ENCODE measurements around the gene LMTK3.
A peak's percentile ranks its signal among the peaks of the same experiment; 100 is the strongest.
"Not testable (repeated sequence)": the region's sequence is repeated elsewhere in the genome, so short reads cannot be mapped to it uniquely, and the experiment has no call there.

LMTK3 gene

DNA sequence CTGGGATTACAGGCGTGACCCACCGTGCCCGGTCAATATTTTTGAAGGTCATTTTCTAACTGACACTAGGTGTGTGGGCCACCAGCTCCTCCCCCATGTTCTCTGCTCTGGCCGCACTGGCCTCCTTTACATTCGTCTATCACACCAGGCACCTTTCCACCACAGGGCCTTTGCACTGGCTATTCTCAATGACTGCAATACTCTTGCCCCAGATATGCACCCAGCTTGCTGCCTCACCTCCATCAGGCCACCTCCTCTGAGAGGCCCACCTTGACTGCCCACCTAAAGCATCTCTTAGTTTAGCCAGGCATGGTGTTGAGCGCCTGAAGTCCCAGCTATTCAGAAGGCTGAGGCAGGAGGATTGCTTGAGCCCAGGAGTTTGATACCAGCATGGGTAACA lies 30.2 kb upstream of the LMTK3 start:
- Histone ChIP-seq H3K27ac (ENCODE audit: low read length, poor library complexity, severe bottlenecking) (no peak overlapping the region), H2AFZ (ENCODE audit: low read depth, low read length) (no peak overlapping the region), H3K14ac (ENCODE audit: low read length in 2 of 2) (no peak overlapping the region), H3K23ac (ENCODE audit: low read length in 2 of 2) (no peak overlapping the region), H3K4me3 (ENCODE audit: insufficient read depth in 1 of 2, low read depth in 1 of 2, low read length in 2 of 2) (no peak overlapping the region), H3K9me3 (ENCODE audit: control insufficient read depth, low read length) (no peaks in the 10 kb centered on the region), H3K79me1 (replicated peaks; ENCODE audit: low read length, poor library complexity, severe bottlenecking) (no peaks in the 10 kb centered on the region), H3K4me1 (ENCODE audit: control insufficient read depth, insufficient read depth, low read depth, low read length) (peaks cover 6% of the 10 kb centered on the region), H3K4me2 (ENCODE audit: low read length, poor library complexity, severe bottlenecking) (no peak overlapping the region), H3K9ac (ENCODE audit: low read length) (no peak overlapping the region), H2BK12ac (ENCODE audit: low read length in 2 of 2) (no peak overlapping the region), H2BK5ac (ENCODE audit: low read depth, low read length, poor library complexity, severe bottlenecking) (no peak overlapping the region), H3K27me3 (ENCODE audit: control insufficient read depth in 1 of 2, insufficient read depth in 1 of 2, low read length in 2 of 2) (peaks cover 0 to 3% of the 10 kb centered on the region in 2 experiments), H3K4ac (ENCODE audit: low read depth in 1 of 2, low read length in 2 of 2) (no peak overlapping the region), H4K91ac (ENCODE audit: low read length) (no peak overlapping the region), H4K8ac (ENCODE audit: low read length) (no peak overlapping the region), H2BK120ac (ENCODE audit: low read depth, low read length) (no peak overlapping the region), H2BK15ac (ENCODE audit: low read depth, poor library complexity, severe bottlenecking) (no peak overlapping the region), H3K18ac (ENCODE audit: low read depth in 1 of 2, low read length in 2 of 2) (no peak overlapping the region), H3K36me3 (ENCODE audit: control insufficient read depth in 1 of 2, insufficient read depth in 2 of 2, low read depth in 1 of 2, low read length in 2 of 2) (no peaks in the 10 kb centered on the region), H2AK5ac (ENCODE audit: low read length, severe bottlenecking) (no peak overlapping the region)
- 93% methylated on average over 6 of the region's 6 CpGs for WGBS
- DNase-seq: no peak

DNA sequence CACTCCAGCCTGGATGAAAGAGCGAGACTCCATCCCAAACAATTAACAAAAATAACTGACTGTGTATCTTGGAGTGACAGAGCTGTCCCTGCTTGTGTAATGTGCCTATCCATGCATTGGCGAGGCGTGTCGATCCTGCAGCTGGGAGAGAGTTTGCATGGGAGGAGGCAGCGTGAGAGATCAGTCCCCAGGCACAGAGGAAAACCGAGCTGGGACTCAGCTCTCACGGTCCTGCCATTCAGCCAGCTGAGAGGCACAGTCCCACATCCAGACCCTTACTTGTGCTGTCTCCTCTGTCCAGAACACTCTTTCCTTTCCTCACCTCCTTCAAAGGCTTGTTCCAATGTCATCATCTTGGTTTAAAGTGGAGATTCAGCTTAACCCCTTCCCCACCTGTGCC lies 28.5 kb upstream of the LMTK3 start:
- 73% methylated on average over 6 of the region's 7 CpGs for WGBS
- H4K91ac ChIP-seq (ENCODE audit: low read length): no peak overlapping the region
- no peak overlapping the region for H4K8ac ChIP-seq (ENCODE audit: low read length)
- H3K36me3 ChIP-seq (ENCODE audit: control insufficient read depth in 1 of 2, insufficient read depth in 2 of 2, low read depth in 1 of 2, low read length in 2 of 2): no peaks in the 10 kb centered on the region
- no peak overlapping the region for H3K4ac ChIP-seq (ENCODE audit: low read depth in 1 of 2, low read length in 2 of 2)
- H3K9ac ChIP-seq (ENCODE audit: low read length): no peak overlapping the region
- no peaks in the 10 kb centered on the region for H3K27me3 ChIP-seq (ENCODE audit: control insufficient read depth in 1 of 2, insufficient read depth in 1 of 2, low read length in 2 of 2)
- no peak overlapping the region for H2BK120ac ChIP-seq (ENCODE audit: low read depth, low read length)
- H3K27ac ChIP-seq (ENCODE audit: low read length, poor library complexity, severe bottlenecking): no peak overlapping the region
- peaks cover 6% of the 10 kb centered on the region for H3K4me1 ChIP-seq (ENCODE audit: control insufficient read depth, insufficient read depth, low read depth, low read length)
- H2BK5ac ChIP-seq (ENCODE audit: low read depth, low read length, poor library complexity, severe bottlenecking): no peak overlapping the region
- no peak overlapping the region for H2AK5ac ChIP-seq (ENCODE audit: low read length, severe bottlenecking)
- no peak overlapping the region for H2AFZ ChIP-seq (ENCODE audit: low read depth, low read length)
- no peak overlapping the region for H2BK15ac ChIP-seq (ENCODE audit: low read depth, poor library complexity, severe bottlenecking)
- no peak overlapping the region for H2BK12ac ChIP-seq (ENCODE audit: low read length in 2 of 2)
- no peak overlapping the region for H3K14ac ChIP-seq (ENCODE audit: low read length in 2 of 2)
- H3K79me1 ChIP-seq (replicated peaks; ENCODE audit: low read length, poor library complexity, severe bottlenecking): no peaks in the 10 kb centered on the region
- H3K23ac ChIP-seq (ENCODE audit: low read length in 2 of 2): no peak overlapping the region
- H3K4me3 ChIP-seq (ENCODE audit: insufficient read depth in 1 of 2, low read depth in 1 of 2, low read length in 2 of 2): no peak overlapping the region
- DNase-seq: no peak
- H3K4me2 ChIP-seq (ENCODE audit: low read length, poor library complexity, severe bottlenecking): no peak overlapping the region
- no peaks in the 10 kb centered on the region for H3K9me3 ChIP-seq (ENCODE audit: control insufficient read depth, low read length)
- H3K18ac ChIP-seq (ENCODE audit: low read depth in 1 of 2, low read length in 2 of 2): no peak overlapping the region

DNA sequence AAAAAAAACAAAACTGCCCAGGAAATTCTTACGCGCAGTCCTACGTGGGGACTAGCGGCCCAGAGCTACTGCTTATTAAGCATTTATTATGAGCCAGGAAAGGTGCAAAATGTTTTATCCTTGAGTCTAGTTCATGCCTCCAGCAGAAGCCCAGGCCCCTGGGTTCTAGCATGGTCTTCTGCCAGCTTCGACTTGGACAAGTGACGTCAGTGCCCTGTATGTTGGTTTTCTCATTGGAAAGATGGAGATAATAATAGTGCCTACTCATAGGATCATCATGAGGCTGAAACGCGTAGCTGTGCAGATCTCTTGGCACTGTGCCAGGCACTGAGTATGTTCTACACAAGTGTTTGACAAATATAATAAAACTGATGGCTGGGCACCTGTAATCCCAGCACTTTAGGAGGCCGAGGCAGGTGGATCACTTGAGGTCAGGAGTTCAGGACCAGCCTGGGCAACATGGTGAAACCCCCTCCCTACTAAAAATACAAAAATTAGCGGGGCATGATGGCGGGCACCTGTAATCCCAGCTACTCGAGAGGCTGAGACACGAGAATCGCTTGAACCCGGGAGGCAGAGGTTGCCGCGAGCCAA lies 28.0 kb upstream of the LMTK3 start:
- H2BK5ac ChIP-seq (ENCODE audit: low read depth, low read length, poor library complexity, severe bottlenecking): no peak overlapping the region
- peaks cover 6% of the 10 kb centered on the region for H3K4me1 ChIP-seq (ENCODE audit: control insufficient read depth, insufficient read depth, low read depth, low read length)
- WGBS: 88% methylated on average over 15 of the region's 17 CpGs
- H3K4me2 ChIP-seq (ENCODE audit: low read length, poor library complexity, severe bottlenecking): no peak overlapping the region
- no peak overlapping the region for H3K4me3 ChIP-seq (ENCODE audit: insufficient read depth in 1 of 2, low read depth in 1 of 2, low read length in 2 of 2)
- H3K18ac ChIP-seq (ENCODE audit: low read depth in 1 of 2, low read length in 2 of 2): no peak overlapping the region
- no peak overlapping the region for H4K8ac ChIP-seq (ENCODE audit: low read length)
- no peak overlapping the region for H2BK12ac ChIP-seq (ENCODE audit: low read length in 2 of 2)
- no peaks in the 10 kb centered on the region for H3K79me1 ChIP-seq (replicated peaks; ENCODE audit: low read length, poor library complexity, severe bottlenecking)
- H3K9me3 ChIP-seq (ENCODE audit: control insufficient read depth, low read length): no peaks in the 10 kb centered on the region
- H4K91ac ChIP-seq (ENCODE audit: low read length): no peak overlapping the region
- no peaks in the 10 kb centered on the region for H3K36me3 ChIP-seq (ENCODE audit: control insufficient read depth in 1 of 2, insufficient read depth in 2 of 2, low read depth in 1 of 2, low read length in 2 of 2)
- DNase-seq: peak; percentile 36
- no peak overlapping the region for H2BK120ac ChIP-seq (ENCODE audit: low read depth, low read length)
- no peak overlapping the region for H2AK5ac ChIP-seq (ENCODE audit: low read length, severe bottlenecking)
- no peak overlapping the region for H2AFZ ChIP-seq (ENCODE audit: low read depth, low read length)
- no peaks in the 10 kb centered on the region for H3K27me3 ChIP-seq (ENCODE audit: control insufficient read depth in 1 of 2, insufficient read depth in 1 of 2, low read length in 2 of 2)
- H3K9ac ChIP-seq (ENCODE audit: low read length): no peak overlapping the region
- no peak overlapping the region for H3K14ac ChIP-seq (ENCODE audit: low read length in 2 of 2)
- H3K27ac ChIP-seq (ENCODE audit: low read length, poor library complexity, severe bottlenecking): no peak overlapping the region
- H2BK15ac ChIP-seq (ENCODE audit: low read depth, poor library complexity, severe bottlenecking): no peak overlapping the region
- no peak overlapping the region for H3K23ac ChIP-seq (ENCODE audit: low read length in 2 of 2)
- H3K4ac ChIP-seq (ENCODE audit: low read depth in 1 of 2, low read length in 2 of 2): no peak overlapping the region

DNA sequence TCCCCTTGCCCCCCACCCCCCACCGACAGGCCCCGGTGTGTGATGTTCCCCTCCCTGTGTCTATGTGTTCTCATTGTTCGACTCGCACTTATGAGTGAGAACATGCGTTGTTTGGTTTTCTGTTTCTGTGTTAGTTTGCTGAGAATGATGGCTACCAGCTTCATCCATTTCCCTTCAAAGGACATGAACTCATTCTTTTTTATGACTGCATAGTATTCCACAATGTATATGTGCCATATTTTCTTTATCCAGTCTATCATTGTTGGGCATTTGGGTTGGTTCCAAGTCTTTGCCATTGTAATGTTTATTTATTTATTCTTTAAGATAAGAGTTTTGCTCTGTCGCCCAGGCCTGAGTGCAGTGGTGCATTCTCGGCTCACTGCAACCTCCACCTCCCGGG lies 26.4 kb upstream of the LMTK3 start:
- not testable (repeated sequence) for H2BK120ac ChIP-seq (ENCODE audit: low read depth, low read length); H4K8ac ChIP-seq (ENCODE audit: low read length); H3K9me3 ChIP-seq (ENCODE audit: control insufficient read depth, low read length); H2BK5ac ChIP-seq (ENCODE audit: low read depth, low read length, poor library complexity, severe bottlenecking); H2BK12ac ChIP-seq (ENCODE audit: low read length in 2 of 2); H2AFZ ChIP-seq (ENCODE audit: low read depth, low read length); H3K4me3 ChIP-seq (ENCODE audit: insufficient read depth in 1 of 2, low read depth in 1 of 2, low read length in 2 of 2); H3K79me1 ChIP-seq (replicated peaks; ENCODE audit: low read length, poor library complexity, severe bottlenecking); H3K4me1 ChIP-seq (ENCODE audit: control insufficient read depth, insufficient read depth, low read depth, low read length); H3K23ac ChIP-seq (ENCODE audit: low read length in 2 of 2); H3K36me3 ChIP-seq (ENCODE audit: control insufficient read depth in 1 of 2, insufficient read depth in 2 of 2, low read depth in 1 of 2, low read length in 2 of 2); H2AK5ac ChIP-seq (ENCODE audit: low read length, severe bottlenecking); H3K27ac ChIP-seq (ENCODE audit: low read length, poor library complexity, severe bottlenecking); H3K4me2 ChIP-seq (ENCODE audit: low read length, poor library complexity, severe bottlenecking); H3K4ac ChIP-seq (ENCODE audit: low read depth in 1 of 2, low read length in 2 of 2); H3K14ac ChIP-seq (ENCODE audit: low read length in 2 of 2); H4K91ac ChIP-seq (ENCODE audit: low read length); H2BK15ac ChIP-seq (ENCODE audit: low read depth, poor library complexity, severe bottlenecking); DNase-seq; H3K27me3 ChIP-seq (ENCODE audit: control insufficient read depth in 1 of 2, insufficient read depth in 1 of 2, low read length in 2 of 2); H3K18ac ChIP-seq (ENCODE audit: low read depth in 1 of 2, low read length in 2 of 2); H3K9ac ChIP-seq (ENCODE audit: low read length)
- 96% methylated on average over 3 of the region's 8 CpGs for WGBS

Measured in mesenchymal stem cell (in vitro differentiated cells and primary cell).